DND-41 (cell line): ENCODE results near the gene SIL1.
"Not testable (repeated sequence)": the region's sequence is repeated elsewhere in the genome, so short reads cannot be mapped to it uniquely, and the experiment has no call there.

Experiments used
- EZH2 ChIP-seq: IDR thresholded peaks from 3 replicates; pipeline ENCODE4 v1.6.1; 2012; ENCODE audit warnings: borderline replicate concordance, low read depth, mild to moderate bottlenecking, moderate library complexity, low read length, inconsistent platforms; ENCODE audit not compliant: severe bottlenecking
- TF ChIP-seq, protein P1 (sequence below): IDR thresholded peaks from 2 replicates; pipeline ENCODE4 v1.5.1; 2012; ENCODE audit warnings: borderline replicate concordance, low read length, moderate library complexity, mild to moderate bottlenecking; ENCODE audit not compliant: poor library complexity, severe bottlenecking; ENCODE audit errors: extremely low read depth

DNA sequence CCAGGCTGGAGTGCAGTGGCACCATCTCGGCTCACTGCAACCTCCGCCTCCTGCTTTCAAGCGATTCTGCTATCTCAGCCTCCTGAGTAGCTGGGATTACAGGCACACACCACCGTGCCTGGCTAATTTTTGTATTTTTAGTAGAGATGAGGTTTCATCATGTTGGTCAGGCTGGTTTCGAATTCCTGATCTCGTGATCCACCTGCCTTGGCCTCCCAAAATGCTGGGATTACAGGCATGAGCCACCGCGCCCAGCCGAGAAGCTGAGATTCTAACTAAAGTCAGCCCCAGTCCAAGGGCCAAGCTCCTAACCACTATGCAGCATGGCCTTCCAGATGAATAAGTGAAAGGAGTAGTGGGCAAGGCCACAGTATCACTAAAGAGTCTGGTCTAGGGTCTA, 20.9 kb downstream of the SIL1 start:
- TF ChIP-seq, protein P1, sequence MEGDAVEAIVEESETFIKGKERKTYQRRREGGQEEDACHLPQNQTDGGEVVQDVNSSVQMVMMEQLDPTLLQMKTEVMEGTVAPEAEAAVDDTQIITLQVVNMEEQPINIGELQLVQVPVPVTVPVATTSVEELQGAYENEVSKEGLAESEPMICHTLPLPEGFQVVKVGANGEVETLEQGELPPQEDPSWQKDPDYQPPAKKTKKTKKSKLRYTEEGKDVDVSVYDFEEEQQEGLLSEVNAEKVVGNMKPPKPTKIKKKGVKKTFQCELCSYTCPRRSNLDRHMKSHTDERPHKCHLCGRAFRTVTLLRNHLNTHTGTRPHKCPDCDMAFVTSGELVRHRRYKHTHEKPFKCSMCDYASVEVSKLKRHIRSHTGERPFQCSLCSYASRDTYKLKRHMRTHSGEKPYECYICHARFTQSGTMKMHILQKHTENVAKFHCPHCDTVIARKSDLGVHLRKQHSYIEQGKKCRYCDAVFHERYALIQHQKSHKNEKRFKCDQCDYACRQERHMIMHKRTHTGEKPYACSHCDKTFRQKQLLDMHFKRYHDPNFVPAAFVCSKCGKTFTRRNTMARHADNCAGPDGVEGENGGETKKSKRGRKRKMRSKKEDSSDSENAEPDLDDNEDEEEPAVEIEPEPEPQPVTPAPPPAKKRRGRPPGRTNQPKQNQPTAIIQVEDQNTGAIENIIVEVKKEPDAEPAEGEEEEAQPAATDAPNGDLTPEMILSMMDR: not testable (repeated sequence)
- not testable (repeated sequence) for TF ChIP-seq EZH2
